Inflammatory macrophage treated with lipopolysaccharide for 4 hours (primary cell): Measurements from ENCODE around the gene PSMF1.

Source experiments
- DNase-seq: peaks from one replicate; pipeline ENCODE4 v3.0.0-alpha.2; 2020

The PSMF1 gene

DNA sequence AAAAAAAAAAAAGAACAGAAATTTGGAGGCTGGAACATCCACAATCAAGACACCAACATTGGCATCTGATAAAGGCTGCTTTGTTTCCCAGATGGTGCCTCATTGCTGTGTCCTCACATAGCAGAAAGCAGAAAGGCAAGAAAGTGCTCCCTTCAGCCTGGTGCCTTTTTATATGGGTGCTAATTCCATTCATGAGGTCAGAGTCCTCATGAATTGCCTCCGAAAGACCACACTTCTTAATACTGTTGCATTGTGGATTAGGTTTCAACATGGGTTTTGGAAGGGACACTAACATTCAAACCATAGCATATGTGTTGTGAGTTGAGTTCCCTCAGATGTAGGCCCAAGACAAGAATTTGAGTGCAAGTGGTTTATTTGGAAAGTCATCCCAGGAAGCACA lies 76.8 kb downstream of the PSMF1 start:
- DNase-seq, result no peak

DNA sequence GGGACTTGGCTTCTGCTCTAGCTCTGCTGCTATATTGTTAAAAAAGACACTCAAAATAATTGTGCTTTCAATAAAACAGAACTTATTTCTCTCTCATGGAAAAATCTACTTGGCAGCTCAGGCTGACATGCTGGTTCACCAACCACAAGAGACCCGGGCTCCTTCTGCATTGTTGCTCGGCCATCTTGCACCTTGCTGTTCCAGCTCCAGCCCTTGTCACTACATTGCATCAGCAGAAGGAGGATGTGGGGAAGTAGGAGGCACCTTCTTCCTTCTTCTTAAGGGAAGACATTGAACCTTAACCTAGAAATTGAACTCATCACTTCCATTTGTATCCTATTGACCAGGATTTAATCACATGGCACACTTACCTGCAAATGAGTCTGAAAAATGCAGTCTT lies 78.2 kb downstream of the PSMF1 start:
- DNase-seq, result peak; percentile 19

DNA sequence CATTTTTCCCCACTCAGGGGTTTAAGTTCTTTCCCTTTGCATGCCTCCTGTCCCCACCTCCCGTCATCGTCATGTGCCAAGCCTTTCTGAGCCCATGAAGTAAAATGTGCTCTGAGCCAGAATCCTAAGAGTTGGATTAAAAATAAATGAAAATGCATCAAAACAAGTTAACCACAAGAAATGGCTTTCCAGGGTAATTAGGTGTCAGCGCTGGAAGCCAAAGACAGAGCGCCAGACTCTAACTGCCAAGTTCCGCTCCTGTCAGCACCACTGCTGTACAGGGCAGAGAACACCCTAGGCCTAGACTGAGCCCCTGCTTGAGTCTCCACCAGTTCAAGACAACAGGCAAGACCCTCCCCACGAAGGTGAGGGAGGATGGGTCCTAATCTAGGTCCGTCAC lies 79.4 kb downstream of the PSMF1 start:
- no peak for DNase-seq

DNA sequence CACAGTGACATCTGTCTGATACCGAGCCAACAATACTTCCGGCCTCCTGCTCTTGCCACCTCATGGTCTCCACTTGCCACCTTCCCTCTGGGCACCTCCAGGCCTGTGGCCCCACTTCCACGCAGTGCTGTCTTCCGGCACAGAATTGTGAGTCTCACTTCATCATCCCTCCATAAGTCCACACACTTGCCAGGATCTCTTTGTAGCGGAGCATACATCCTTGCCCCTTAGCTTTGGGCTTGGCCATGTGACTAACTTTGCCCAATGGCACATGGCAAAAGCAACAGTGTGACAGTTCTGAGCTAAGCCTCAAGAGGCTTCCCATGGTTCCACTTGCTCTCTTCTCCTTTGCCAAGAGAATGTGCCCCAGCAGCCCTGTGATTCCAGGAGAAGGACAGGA lies 80.3 kb downstream of the PSMF1 start:
- DNase-seq, result no peak

DNA sequence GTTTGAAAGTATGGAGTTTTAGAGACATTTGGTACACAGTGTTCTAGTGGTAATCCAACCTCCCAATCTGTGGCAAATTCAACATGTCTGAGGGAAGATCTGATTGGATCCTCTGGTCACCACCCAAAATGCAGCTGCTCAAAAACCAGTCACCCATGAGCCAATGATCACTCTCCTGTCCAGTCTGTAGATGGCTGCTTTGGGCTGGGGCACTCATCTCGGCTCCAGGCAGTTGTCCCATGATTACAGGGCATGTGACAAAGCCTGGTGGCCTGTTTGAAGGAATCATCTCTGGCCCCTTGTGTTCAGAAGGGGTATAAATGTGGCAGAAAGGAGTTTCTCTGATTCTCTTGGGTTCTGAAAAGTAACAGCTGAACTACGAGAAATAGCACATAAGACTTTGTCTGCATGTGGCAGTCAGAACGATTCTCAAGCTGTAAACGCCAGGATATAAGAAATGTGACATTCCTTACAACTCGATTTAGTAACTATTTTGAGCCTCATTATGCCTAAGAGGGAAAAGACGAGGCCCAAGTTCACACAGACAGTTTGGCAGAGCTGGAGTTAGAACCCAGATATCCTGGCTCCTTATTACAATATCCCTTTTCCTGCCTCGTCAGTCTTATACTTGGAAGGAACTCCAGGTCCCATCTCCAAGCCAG lies 80.9 kb downstream of the PSMF1 start:
- DNase-seq, result no peak

DNA sequence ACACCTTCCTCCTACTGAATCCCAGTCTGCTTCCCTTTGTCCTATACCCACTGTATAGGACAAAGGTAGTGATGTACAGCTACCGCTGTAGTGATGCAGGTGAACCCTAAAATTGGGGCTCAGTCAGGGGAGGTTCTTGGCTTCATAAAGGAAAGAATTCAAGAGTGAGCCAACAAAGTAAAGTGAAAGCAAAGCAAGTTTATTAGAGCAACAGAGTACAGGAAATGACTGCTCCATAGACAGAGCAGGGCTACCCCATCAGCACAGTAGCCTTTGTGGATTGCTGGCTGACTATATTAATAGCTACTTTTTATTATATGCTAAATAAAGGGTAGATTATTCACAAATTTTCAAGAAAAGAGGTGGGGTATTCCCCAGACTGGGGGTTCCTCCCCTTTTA lies 81.6 kb downstream of the PSMF1 start:
- DNase-seq, result no peak

DNA sequence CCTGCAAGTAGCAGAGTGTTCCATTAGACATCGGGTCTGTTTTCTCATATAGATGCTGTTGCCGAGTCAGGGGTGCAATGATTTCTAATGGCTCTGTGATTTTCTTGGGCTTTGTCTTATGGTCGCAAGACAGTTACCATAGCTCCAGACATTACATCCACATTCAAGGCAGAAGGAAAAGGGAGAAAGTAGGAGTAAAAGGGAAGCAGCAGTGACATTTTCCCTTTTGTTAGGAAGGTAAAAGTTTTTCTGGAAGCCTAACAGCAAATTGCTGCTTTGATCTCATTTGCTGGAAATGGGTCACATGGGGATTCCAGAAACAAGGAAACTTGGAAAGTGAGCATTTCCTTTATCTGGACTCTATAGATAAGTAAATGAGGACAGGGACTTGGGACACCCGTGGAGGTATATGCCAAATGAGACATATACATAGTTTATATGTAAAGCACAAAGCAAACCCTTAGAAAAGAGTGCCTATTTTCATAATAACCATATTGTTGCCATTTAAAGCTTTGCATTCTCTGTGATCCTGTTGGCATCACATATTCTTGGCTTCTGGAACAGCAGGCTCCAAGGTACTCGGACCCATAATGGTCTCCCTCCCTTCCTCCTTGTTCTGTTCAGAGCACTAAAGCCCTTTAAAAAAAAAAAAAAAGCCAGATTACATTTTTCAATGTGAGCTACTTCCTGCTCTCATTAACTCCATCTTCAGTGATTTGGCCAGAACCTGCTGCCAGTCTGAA lies 84.5 kb downstream of the PSMF1 start, which contains the start of gene C20orf202:
Gene C20orf202, plus strand, starts transcription at position 693 of the 743 bp plus-strand sequence. CDS start 132 bp downstream, outside the sequence.
- no peak for DNase-seq

DNA sequence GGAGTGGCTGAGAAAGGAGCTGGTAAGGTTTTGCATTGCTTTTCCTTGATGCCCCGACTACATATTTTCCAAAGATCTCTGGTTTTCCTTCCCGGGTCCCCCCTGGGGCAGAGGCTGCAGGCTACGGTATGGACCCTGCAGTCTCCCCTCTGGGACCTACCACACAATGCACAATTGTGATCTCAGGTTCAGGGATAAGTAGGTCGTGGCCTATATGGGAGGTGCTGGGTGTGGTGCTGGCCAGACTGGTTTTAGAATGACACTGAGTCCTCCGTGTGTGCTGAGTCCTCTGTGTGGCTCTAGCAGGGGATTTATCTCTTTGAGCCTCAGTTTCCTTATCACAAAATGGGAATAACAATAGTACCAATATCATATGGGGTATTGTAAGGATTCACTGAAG lies 85.2 kb downstream of the PSMF1 start:
- no peak for DNase-seq

DNA sequence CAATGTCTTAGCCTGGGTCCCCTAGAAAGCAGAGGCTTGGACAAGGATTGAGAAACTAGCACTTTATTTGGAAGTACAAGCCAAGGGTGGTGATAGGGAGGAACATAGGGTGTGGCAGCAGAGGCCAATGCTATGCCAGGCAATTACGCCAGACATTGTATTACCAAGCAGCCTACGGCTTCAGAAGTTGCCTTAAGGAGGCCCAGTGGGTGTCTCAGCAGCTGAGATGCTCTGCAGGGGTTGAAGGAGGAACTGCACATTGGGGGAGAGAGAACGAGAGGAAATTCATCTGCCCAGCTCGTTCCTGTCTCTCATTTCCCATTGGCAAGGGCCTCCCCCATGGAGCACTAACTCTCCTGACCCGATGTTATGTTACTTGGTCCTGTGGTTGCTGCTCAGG lies 85.7 kb downstream of the PSMF1 start:
- peak; percentile 36 for DNase-seq

DNA sequence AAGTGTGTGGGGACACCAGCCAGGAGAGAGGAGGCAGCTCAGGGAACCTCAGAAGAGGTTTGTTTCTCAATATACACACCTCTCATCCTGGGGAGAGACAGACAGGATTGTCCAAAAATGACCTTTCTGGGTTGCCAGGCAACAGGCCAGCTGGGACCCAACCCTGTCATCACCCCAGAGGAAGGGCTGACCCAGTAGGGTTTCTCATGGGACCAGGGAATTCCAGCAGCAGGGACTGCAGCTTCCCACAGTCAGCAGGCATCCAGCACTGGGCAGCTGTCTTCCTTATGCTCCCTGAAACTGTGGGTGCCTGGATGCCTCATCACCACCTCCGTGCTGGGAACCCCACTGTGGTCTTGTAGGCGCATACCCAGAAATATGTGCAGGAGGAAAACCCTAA lies 86.2 kb downstream of the PSMF1 start:
- DNase-seq, result no peak

DNA sequence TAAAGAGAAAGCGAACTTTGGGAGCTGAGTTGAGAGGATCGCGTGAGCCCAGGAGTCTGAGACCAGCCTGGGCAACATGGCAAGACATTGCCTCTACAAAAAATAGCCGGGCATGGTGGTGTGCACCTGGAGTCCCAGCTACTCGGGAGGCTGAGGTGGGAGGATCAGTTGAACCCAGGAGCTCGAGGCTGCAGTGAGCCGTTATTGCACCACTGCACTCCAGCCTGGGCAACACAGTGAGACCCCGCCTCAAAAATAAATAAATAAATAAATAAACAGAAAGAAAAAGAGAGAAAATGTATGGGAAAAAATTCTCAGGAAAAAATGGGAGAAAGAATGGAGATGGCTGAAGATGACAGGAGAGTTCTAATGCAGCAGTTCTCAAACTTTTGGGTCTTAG lies 87.4 kb downstream of the PSMF1 start:
- no peak for DNase-seq

DNA sequence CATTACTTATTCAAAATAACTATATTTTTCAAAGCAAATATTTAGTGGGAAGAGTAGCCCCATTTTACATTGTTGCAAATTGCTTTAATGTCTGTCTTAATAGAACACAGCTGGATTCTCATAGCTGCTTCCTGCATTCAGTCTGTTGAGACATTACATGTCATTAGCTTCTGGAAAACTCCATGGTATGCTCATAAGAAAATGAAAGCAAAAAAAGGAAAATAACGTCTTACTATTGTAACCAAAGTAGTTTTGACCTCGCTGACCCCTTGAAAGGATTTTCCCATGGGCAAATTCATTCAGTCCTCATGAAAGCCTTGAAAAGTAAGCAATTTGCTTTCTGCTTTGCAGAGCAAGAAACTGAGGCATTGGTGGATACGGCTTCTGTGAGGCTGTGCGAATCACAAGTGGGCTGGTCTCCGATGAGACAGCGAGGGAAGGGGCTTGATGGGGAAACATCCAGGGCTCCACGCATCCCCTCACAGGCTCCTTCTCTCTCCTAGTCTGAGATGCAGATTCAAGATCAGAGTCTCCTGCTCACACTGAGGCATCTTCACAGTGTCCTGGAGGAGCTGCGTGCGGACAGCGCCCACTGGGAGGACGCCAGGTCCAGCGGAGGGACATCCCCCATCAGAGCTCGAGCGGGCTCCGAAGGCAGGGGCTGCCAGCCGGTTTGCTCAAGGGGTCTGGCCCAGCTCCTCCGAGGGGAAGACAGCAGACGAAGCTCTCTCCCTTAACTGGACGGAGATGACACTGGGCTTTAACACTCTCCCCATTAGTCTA lies 88.2 kb downstream of the PSMF1 start:
- DNase-seq, result no peak

DNA sequence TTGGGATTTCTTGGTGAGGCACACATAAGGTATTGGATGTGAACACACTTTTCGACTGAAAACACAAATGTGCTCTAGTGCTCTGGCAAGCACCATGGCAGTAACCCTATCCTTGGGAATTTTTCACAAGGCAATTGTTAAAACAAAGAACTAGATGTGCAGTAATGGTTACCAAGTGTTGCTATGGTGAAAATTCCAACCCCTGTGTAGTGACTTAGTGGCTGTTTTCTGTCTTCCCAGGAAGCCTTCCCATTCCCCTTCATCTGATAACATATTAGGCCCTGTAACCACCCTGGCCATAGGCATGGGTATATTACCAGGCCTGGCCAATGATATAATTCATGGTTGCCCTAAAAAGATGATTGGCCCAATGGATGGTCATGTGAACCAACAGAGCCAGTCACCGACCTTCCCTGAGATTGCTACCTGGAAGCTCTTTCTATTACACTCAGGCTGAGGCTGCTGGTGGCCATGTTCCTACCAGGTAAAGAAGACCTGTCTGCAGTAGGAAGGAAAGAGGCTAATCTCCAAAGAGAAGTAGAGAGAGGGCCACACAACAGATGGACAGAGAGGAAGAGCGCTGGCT lies 89.0 kb downstream of the PSMF1 start:
- no peak for DNase-seq

DNA sequence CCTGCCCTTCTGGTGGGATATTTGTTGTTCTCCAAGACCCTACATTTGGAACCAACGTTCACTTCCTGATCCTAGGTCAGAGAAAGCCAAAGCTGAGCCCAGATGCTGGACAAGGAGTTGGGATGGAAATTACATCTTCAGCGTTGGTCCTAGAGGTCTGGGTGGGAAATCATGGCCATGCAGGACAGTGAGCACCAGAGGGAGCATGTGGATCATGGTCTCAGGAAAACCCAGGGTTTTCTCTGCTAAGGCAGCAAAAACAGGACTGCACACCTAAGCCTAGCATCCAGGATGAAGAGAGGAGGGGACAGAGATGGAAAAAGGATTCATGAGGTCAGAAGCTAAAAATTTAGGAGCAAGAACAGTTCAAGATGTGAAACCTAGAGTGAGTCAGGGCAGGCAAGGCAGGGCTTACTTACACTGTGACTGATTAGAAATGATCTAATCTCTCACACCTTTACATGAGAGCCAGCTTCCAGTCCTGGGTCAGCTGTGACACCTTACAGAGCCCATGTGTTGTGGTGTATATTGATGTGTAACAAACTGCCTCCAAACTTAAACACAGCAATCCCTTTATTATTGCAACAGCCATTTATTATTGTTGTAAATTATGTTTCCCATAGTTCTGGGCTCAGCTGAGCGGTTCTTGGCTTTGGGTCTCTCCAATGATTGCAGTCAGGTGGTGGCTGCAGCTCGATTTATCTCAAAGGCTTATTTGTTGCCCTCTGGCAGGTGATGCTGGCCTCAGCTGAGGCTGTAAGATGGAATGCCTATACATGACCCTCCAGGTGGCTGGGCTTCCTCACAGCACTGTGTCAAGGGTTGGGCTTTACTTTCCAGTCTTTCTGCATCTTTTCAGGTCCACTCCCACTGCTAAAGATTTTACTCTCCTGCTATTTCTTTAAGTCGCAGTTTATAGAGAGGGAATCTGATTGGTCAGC lies 91.3 kb downstream of the PSMF1 start:
- DNase-seq, result no peak

DNA sequence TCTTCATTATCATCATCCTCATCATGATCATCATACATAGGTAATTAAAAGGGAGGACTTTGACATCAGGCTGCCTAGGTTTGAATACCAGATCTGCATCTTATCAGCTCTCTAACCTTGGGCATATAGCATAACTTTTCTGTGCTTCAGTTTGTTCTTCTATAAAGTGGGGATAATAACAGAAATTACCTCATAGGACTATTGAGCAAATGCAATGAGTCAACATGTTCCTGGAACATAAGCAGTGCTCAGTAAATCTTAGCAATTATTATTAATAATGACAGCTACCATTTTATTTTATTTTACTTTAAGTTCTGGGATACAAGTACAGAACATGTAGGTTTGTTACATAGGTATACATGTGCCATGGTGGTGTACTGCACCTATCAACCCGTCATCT lies 92.1 kb downstream of the PSMF1 start:
- peak; percentile 68 for DNase-seq

DNA sequence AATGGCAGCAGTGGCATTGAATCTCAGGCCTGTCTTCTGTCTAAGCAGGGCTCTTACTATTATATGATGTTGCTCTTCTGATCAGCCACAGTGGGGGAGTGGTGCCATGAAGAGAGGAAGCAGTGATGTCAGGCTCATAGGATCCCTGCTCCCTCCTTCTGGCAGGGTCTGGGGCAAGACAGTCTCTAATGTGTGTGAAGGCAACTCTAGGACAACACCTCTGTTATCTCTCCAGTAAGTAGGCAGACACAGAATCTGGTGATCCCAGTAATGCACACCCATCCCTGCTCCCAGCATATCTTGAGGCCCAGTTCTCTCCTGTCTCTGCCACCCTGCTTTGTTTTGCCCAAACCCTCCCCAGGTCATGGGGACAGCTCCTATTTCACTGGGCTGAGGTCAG lies 93.6 kb downstream of the PSMF1 start:
- peak; percentile 72 for DNase-seq

DNA sequence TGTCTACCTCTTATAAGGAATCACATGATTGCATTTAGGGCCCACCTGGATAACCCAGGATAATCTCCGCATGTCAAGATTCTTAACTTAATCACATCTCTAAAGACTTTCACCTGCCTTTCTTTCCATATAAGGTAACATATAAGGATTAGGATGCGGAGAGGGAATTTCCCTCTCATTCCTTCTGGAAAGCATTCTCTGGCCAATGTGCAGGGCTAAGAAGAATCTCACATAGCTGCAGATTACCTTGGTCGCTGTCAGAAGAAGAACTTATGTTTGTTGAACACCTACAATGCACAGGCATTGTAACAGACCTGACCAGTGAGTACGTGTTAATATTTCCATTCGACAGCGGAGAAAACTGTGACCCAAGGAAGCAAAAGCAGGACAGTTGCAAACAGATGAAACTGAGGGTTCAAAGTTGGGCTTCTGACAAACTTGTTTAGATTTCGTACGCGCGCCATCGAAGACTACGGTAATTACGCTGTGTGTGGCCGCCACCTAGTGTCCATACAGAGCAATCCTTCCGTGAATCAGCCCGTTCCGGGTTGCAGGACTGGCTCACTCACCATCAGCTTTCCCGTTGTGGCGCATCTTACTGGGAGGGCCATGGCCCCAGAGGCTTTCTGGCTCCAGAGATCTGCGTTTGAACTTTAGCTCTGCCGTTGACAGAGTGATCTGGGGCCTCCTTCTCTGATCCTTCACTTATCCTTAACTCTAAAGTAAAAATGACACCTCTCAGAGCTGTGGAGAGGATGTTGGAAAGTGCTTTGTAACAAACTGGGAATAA lies 94.4 kb downstream of the PSMF1 start:
- DNase-seq, result peak; percentile 76

DNA sequence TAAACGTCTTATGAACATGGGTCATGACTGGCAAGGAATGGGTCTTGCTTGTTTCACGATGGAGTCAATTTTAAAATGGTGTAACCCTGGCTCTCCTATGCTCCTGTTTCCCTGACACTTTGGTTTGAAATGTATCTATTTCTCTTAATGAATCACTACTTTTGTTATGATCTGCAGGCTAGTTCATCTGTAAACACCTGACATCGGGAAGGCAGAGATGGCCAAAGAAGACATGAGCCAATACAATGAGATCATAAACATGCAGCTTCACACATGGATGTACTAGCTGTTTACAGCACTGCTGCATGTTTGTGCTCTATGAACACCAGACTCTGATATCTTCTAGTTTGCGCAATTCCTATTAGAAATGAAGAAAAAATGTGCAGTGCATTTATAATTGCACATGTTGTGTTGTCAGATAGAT lies 96.4 kb downstream of the PSMF1 start:
- DNase-seq, result no peak

DNA sequence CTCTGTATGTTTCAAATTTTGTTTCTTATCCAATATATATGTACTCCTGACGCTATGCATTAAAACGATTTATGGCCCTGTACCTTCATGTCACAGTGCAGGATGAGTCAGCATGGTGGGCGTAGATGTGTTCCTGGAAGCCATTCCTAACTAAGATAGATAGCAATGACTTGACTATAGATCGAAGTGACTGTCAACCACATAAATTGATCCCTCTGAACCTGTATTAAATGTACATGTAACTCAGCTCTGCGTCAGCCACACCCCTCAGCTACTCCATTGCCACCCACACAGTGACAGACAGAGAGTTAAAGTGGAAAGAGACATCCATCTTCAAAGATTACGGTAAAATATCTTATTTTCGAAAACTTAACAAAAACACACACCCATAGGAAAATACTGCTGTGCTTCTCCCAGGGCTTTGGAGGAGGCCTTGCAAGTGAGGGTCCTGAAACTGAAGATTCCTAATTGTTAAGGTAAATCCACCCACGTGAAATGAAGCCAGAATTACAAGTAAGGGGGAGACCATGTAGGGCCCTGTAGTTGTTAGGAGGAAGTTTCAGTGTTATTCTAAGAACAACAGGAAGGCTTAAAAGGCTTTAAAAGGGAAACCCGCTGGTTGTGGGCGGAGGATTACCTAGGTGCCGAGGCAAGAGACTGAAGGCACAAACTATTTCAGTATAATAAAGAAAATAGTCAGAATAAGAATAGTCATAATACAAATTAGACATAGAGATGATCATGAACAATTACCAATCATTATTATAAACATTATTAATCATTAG lies 97.2 kb downstream of the PSMF1 start:
- DNase-seq, result no peak
